Small intestine (tissue), 7 donors: ENCODE data around the gene FKBP3. TPM values are rescaled to one million over a fixed set of nuclear protein-coding genes. Genes with fewer than 3 reads are reported as not detected.

ENCODE experiments used
- DNase-seq, 2 donors: peaks; one replicate each; pipeline versions ENCODE4 v3.0.0 to v3.0.0-alpha.2; 2013
- FAIRE-seq: peaks from 2 replicates; lab custom pipeline; 2012; peaks lifted over from hg19 to GRCh38; lab: Jason Lieb, UNC
- H3K27ac ChIP-seq, 3 donors: one replicate each; pipeline ENCODE4 v1.5.1; 2013; ENCODE audit warnings: low read length in 2 of 3, mild to moderate bottlenecking in 2 of 3, control low read depth in 1 of 3, inconsistent platforms in 1 of 3, low read depth in 1 of 3, moderate library complexity in 1 of 3
- H3K27me3 ChIP-seq, 3 donors: one replicate each; pipeline ENCODE4 v1.6.1; 2013; ENCODE audit warnings: low read length in 3 of 3, inconsistent platforms in 1 of 3; ENCODE audit not compliant: control insufficient read depth in 3 of 3, insufficient read depth in 3 of 3
- H3K36me3 ChIP-seq, 3 donors: one replicate each; pipeline ENCODE4 v1.6.1; 2013; ENCODE audit warnings: low read length in 3 of 3, inconsistent platforms in 1 of 3, low read depth in 1 of 3, mild to moderate bottlenecking in 1 of 3, moderate library complexity in 1 of 3; ENCODE audit not compliant: control insufficient read depth in 3 of 3, insufficient read depth in 2 of 3
- H3K4me1 ChIP-seq, 3 donors: one replicate each; pipeline ENCODE4 v1.6.1; 2013; ENCODE audit warnings: low read length in 2 of 3, inconsistent platforms in 1 of 3, low read depth in 1 of 3, mild to moderate bottlenecking in 1 of 3, moderate library complexity in 1 of 3; ENCODE audit not compliant: control insufficient read depth in 3 of 3, insufficient read depth in 2 of 3
- H3K4me3 ChIP-seq, 3 donors: one replicate each; pipeline ENCODE4 v1.5.1; 2013; ENCODE audit warnings: low read length in 3 of 3, control low read depth in 1 of 3, inconsistent platforms in 1 of 3, low read depth in 1 of 3, mild to moderate bottlenecking in 1 of 3, moderate library complexity in 1 of 3
- H3K9me3 ChIP-seq, 2 donors: one replicate each; pipeline ENCODE4 v1.6.1; 2013; ENCODE audit warnings: low read depth in 1 of 2, low read length in 1 of 2; ENCODE audit not compliant: control insufficient read depth in 2 of 2, insufficient read depth in 1 of 2
- WGBS, 3 donors: extraction: QIAGEN DNeasy Blood & Tissue Kit; methylation state at CpG; one replicate each; pipeline ENCODE4 v1.1.7; 2013; 5-methylcytosine and 5-hydroxymethylcytosine counted together
- polyA plus RNA-seq, 4 donors: library from polyadenylated mRNA; stranded (reverse) in 3 of 4; unstranded in 1 of 4; fragments of 200-250 nt in 3 of 4; fragments of 120-200 nt in 1 of 4; gene quantifications; one replicate each; pipeline versions ENCODE4 v1.2.1 to v1.2.3, GENCODE V29; 2013
- donor health status: healthy with polysubstance abuse.
- donor health status: control.
- donor health status: control.
- donor health status: Bipolar disorder and iron deficiency.
- donor health status: healthy.

The FKBP3 gene
- polyA plus RNA-seq, 4 donors: 79.6 to 134 (median 101) TPM

- H3K4me1 ChIP-seq: peaks cover 0 to 3% (median 0%) of the 10 kb centered on the region in 3 donors
- H3K36me3 ChIP-seq: peaks cover 0 to 8% (median 2%) of the 10 kb centered on the region in 3 donors
- WGBS, 3 donors: 96 to 100% (median 100%) methylated on average over 1 of the region's 1 CpG
- no peaks in the 10 kb centered on the region for H3K9me3 ChIP-seq
- DNase-seq: no peak
- no peak for FAIRE-seq
- no peaks in the 10 kb centered on the region for H3K27me3 ChIP-seq
- H3K4me3 ChIP-seq: no peak overlapping the region
- H3K27ac ChIP-seq: no peak overlapping the region
Measured at GRCh38 chr14:45070215-45070614, 64.1 kb downstream of the FKBP3 start.

- Histone ChIP-seq H3K36me3 (peaks cover 0 to 11% (median 2%) of the 10 kb centered on the region in 3 donors), H3K4me1 (peaks cover 0 to 3% (median 0%) of the 10 kb centered on the region in 3 donors), H3K27me3 (no peaks in the 10 kb centered on the region), H3K27ac (no peak overlapping the region), H3K9me3 (peaks cover 0 to 4% of the 10 kb centered on the region in 2 donors), H3K4me3 (no peak overlapping the region)
- DNase-seq: no peak
- FAIRE-seq: peak; percentile 36
- 87 to 93% (median 93%) methylated on average over 3 of the region's 3 CpGs for WGBS, 3 donors
Measured at GRCh38 chr14:45068396-45068795, 65.9 kb downstream of the FKBP3 start.

GRCh38 chr14:45066667-45067066 lies 67.6 kb downstream of the FKBP3 start:
- 98 to 100% (median 100%) methylated on average over 3 of the region's 3 CpGs for WGBS, 3 donors
- DNase-seq (no peak), FAIRE-seq (no peak)
- peaks cover 0 to 4% of the 10 kb centered on the region in 2 donors for H3K9me3 ChIP-seq
- H3K27ac ChIP-seq: no peak overlapping the region
- H3K27me3 ChIP-seq: no peaks in the 10 kb centered on the region
- H3K4me1 ChIP-seq: no peaks in the 10 kb centered on the region
- H3K36me3 ChIP-seq: peaks cover 0 to 11% (median 2%) of the 10 kb centered on the region in 3 donors
- H3K4me3 ChIP-seq: no peak overlapping the region

- peaks cover 0 to 8% (median 2%) of the 10 kb centered on the region in 3 donors for H3K36me3 ChIP-seq
Measured at GRCh38 chr14:45065956-45066355, 68.3 kb downstream of the FKBP3 start.

More at GRCh38 chr14:45065956-45066355, 68.3 kb downstream of the FKBP3 start:
- no peak overlapping the region for H3K4me3 ChIP-seq
- H3K27ac ChIP-seq: no peak overlapping the region
- no peaks in the 10 kb centered on the region for H3K27me3 ChIP-seq
- no peaks in the 10 kb centered on the region for H3K4me1 ChIP-seq
- FAIRE-seq (no peak), DNase-seq (no peak)
- 71 to 93% (median 90%) methylated on average over 2 of the region's 2 CpGs for WGBS, 3 donors
- H3K9me3 ChIP-seq: peaks cover 0 to 4% of the 10 kb centered on the region in 2 donors

Other genes with a start within 250 kb of the FKBP3 start
- 10 to 100 TPM in 1 of 4 donors, 1 to 10 TPM in 3; 2.7 to 15.3 (median 3.0) TPM for gene KLHL28, start 172.5 kb downstream of the FKBP3 start, polyA plus RNA-seq
- gene TOGARAM1, start 172.3 kb downstream of the FKBP3 start, polyA plus RNA-seq: 10 to 100 TPM in 2 of 4 donors, 1 to 10 TPM in 2; 2.4 to 22.1 (median 7.9) TPM
- 10 to 100 TPM; 12.1 to 59.9 (median 32.0) TPM for gene PRPF39, start 50.4 kb downstream of the FKBP3 start, polyA plus RNA-seq
- 1 to 10 TPM in 3 of 4 donors, under 1 TPM in 1; 0.81 to 4.4 (median 2.1) TPM for gene FANCM, start 1.4 kb upstream of the FKBP3 start, polyA plus RNA-seq
- gene MIS18BP1, start 118.7 kb upstream of the FKBP3 start, polyA plus RNA-seq: 10 to 100 TPM in 2 of 4 donors, 1 to 10 TPM in 2; 3.6 to 28.1 (median 8.5) TPM